HG03103 (cell line): ENCODE data around the gene CAPN14.
"Not testable (repeated sequence)": the region's sequence is repeated elsewhere in the genome, so short reads cannot be mapped to it uniquely, and the experiment has no call there.

ENCODE experiments used
- ATAC-seq: cut with Tn5 transposase; IDR thresholded peaks from one replicate; pipeline ENCODE4 v1.9.1; 2021; ENCODE audit warnings: low read depth; ENCODE audit not compliant: unreplicated experiment

CAPN14 gene

DNA sequence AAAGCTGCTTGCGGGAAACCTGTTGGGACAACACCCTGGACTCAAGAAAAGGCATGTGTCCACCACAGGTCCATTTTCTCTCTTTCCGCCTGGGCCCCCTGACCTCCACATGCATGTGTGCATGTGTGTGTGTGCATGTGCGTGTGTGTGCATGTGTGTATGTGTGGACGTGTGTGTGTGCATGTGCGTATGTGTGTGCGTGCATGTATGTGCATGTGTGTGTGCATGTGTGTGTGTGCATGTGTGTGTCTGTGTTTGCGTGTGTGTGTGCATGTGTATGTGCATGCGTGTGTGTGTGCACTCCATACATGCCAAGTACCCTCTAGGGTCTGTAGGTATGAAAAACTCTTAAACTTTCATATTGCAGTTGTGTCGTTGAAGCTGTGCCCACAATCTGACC lies 16.3 kb downstream of the CAPN14 start:
- ATAC-seq, result no peak

DNA sequence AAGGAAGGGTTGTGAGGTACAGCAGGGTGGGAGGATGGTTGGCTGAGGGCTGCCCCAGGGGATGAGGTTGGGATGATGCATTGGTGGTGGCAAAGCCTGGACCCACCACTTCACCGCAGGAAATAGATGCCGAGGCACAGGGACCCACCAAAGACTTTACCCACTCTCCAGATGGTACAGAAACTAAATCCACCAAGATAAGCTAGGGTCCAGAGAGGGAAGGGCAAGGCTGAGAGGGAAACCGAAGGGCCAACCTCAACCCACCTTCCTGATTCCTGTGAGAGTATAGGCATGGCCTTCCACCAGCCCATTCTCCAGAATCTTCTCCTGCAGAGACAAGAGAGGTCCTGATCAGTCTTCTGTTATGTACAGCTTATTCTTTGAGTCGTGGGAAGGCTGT lies 18.1 kb downstream of the CAPN14 start:
- no peak for ATAC-seq

DNA sequence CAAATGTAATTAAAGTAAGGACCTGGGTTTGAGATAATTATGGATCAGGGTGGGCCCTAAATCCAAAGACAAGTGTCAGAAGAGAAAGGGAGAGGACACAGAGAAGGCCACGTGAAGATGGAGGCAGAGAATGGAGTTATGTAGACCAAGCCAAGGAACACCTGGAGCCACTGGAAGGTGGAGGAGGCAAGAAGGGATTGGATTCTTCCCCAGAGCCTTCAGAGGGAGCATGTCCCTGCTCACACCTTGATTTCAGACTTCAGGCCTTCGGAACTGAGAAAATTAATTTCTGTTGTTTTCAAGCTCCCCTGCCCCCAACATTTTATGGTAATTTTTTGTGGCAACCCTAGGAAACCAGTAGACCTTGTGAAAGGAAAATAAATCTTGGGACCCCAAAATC lies 19.6 kb downstream of the CAPN14 start:
- ATAC-seq, result no peak

DNA sequence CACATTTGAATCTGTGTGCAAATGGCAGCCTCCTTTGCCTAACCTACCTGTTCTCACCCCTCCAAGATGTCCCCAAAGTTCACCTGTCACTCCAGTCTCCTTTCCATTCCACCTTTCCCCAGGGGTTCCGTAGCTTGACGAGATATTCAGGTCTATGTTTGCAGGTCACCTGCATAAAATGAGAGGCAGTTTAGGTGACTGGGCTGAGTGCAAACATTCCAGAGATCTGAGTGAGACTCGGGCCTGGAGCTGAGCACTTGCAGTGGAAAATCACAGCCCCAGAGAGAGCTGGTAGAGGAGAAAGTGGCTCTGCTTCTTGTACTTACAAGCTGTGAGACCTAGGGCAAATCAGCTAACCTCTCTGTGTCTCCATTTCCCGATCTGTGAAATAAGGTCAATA lies 20.1 kb downstream of the CAPN14 start:
- ATAC-seq, result no peak

DNA sequence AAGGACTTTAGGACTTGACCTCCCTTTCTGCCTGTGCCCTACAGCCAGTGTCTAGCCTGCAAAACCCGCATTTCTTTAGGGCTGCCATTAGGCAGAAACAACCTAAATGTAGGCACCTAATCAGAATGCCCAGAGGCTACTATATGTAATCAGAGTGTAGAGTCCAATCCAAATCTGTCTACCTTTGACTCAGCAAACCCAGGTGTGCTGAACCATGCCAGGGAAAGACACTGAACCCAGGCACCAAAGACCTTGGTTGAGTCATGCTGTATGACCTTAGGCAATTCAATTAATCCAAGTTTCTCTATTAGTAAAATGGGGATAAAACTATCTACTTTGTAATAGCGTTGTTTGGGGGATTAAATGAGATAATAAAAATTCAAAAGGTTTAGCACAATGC lies 20.7 kb downstream of the CAPN14 start:
- ATAC-seq, result no peak

DNA sequence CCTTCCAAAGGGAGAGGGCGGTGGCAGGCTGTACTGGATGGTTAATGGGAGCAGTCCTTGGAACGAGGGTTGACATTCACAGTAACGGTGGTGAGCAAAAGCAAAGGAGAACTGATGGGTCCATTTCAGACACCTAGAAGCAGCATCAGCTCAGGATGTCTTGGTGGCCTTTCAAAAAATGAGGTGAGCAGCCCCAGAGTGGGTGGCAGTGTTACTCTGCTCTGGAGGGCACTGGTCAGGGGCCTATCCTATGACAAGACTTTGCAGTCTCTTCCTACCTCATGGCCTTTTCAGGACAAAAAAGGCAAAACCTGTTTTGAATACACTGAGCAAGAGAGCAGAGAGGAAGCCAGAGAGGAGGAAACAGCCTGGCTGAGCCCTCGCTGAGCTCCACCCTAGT lies 23.5 kb downstream of the CAPN14 start:
- no peak for ATAC-seq

DNA sequence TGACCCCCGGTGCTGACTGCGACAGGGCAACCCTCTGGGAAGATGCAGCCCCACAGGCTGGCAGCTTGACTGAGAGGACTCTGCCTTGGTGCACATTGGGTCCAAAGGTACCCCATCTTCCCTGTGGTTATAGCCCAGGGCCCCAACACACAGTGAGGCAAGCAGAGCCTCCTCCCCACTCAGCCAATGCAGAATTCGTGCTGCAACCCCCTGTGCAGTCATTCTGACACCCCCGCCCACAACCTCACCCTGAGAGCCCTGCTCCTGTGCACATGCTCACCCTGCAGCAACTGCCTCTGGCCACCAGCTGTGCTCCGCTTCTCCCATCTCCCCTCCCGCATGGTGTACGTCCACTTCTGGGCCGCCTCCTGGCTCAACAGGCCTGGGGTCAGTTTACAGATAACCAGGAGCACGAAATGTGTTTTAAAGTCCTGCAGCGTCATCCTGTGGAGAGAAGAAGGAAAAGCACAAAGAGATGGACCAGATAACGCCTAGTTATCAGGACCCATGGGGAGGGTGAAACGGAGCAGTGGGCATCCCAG lies 24.4 kb downstream of the CAPN14 start:
- ATAC-seq, result no peak

DNA sequence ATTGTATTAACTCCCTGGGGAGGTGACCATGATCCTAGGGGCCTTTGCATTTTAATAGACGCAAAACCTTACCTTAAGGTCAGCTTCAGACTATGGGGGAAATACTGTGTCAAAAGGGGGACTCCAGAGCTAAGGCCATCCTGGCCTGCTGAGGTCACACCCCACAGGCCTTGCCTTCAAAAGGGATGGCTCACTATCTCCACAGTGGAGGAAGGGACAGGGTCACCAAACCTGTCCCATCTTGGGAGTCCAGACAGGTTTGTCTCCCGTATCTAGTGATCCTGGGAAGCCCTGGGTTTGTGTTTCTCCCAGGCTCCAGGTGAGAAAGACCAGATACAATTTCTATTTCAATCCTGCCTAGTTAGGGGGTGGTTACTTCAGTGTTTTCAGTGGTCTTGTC lies 24.9 kb downstream of the CAPN14 start:
- no peak for ATAC-seq

DNA sequence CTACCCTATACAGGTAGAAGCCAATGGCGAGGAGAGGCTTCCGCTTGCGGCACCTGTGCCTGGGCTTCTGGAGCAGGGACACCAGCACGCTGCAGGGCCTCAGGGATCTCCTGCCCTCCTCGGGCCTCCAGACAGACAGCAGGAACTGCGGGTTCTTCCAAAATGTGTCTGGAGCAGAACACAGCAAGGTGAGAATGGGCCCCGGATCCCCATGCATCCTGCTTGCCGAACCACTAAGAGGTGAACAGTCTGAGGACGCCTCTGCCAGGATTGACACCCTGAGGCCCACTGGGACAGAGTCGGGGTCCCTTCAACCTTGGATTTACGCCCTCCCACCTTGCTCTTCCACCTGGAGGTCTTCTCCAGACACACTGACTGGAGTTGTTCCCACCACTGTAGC lies 25.4 kb downstream of the CAPN14 start:
- no peak for ATAC-seq

DNA sequence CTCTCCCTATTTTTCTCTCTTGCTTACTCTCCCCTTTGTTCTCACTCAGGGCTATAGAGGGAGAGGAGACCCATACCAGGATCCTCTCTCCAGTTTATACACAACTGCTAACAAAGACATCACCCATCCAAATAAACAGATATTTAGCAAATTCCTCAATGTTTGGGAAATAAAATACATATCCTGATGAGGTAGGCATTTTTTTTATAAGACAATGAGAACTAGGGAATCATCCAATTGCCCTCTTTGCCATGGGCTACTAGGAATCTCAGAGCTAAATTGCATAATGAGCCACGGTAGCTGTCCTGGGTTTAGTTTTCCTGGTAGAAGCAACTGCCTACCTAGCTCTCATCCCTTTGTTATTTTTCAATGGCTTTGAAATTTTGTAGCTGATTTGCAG lies 27.1 kb downstream of the CAPN14 start:
- ATAC-seq, result no peak

DNA sequence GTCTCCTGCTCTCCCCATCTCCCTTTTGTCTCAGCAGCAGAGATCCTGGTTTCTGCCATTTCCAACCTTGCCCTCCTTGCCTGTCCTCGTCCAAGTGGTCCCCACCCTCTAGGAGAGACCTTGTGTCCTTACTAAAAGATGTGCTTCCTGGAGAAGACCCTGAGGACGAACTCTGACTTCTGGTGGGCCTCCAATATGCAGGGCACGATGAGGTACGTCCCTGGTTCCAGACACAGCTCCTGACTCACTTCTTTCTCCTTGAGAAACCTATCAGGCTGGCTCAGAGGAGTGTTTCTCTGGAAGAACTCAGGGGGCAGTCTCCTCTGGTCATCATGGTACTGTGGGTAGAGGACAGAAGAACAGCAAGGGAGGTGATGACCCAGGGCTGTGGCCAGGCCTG lies 28.2 kb downstream of the CAPN14 start:
- no peak for ATAC-seq

DNA sequence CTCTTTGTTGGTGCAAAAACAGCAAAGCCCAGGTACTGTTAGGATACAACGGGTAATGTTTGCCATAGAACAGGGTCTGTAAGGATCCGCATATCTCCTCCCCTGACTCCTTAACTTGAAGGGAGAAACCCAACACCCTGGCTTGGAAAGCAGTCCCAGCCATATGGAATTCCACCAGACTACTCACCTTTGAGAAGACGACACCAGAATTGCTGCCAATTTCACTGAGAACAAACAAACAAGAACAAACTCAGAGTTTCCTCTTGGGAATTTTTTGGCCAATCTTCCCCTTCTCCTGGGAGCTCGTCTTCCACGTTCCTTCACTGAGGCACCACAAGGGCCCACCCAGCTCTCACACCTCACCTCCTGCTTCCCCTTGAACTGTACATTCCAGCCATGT lies 29.2 kb downstream of the CAPN14 start:
- ATAC-seq, result no peak

DNA sequence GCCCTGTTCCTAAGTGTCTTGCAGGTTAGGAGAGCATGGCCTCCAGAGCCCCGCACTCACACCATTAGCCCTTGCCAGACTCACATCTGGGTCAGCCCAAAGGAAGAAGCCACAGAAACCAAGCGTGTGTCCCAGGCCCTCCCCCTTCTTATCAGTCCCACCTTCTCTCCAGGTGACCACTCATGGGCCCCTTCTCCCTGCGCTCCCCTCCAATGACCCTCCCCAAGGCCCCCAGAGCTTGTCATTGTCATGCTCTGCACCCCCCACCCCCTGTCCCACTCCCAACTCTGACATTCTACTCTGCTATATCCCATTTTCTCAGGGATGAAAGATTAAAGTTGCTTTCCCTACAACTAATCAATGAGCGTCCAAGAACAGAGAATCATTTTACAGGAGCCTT lies 30.1 kb downstream of the CAPN14 start:
- ATAC-seq, result no peak

DNA sequence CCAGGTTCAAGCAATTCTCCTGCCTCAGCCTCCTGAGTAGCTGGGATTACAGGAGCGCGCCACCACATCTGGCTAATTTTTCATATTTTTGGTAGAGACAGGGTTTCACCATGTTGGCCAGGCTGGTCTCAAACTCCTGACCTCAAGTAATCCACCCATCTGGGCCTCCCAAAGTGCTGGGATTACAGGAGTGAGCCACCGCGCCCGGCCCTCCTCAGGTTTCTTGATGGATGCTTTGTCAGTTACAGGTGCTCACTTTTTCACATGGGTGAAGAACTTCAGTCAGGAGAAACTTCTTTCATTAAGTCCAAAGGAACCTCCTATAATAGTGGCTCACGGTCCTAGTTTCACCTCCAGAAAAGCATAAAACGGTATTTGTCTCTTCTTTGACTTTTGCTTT lies 33.3 kb downstream of the CAPN14 start:
- not testable (repeated sequence) for ATAC-seq

DNA sequence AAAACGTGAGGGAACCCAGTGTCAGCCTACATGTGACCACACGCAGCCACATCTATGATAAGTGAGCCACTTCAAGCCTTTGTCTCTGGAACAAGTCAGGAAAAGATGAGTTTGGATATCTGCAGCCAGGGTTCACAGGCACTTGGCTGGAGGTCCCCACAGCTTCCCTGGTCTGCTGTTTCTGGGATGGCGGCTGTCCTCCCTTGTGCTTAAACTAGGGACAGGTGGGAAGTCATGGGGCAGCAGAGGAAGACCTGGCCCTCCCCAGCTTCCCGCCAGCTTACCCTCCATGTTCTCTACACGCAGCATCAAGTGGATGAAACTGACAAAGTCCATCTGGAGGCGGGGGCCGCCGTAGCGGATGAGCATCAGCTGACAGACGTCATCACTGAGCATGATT lies 40.6 kb downstream of the CAPN14 start:
- ATAC-seq, result no peak

DNA sequence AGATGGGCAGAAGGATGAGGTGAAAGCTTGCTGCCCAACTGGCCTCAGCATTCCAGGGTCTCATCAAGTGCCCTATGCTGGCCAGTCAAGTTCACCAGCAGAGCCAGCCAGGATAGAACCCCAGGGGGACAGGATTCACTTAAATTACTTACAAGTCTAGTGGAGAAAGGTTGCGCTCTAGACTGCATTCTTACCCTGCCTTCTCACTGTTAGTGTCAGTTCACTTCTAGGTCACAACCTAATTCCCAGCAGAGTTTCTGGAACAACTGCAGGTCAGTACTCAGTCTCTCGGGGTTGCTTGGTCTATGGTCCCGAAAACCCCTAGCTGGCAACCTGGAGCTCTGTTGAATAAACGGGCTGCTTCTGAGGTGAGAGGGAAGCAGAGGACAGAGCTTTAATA lies 46.2 kb downstream of the CAPN14 start:
- ATAC-seq, result no peak

DNA sequence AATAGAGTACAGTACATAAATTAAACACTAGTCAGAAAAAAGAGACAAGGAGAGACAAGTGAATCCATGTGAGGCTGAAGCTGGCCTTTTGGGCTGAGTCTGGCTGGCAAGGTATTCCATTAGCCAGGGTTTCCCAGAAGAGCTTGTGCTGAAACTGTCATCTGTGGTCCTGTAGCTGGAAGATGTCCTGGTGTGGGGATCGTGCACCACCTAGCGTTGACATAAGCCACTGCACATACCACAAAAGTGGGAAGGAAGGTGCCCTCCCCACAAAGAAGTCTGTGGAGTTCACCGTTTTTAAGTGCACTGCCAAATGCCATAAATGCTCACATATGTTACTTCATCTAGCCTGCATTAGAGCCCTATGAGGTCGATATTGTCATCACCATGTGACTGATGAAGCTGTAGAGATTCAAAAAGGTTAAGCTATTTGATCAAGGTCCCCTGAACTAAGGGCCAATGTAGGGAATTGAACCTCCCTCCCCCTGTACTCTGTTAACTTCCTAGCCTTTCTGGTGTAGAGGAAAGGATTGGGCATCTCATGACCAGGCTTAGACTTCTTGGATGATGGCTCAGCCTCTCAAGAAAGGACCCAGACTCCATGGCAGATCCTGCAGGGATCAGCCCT lies 47.1 kb downstream of the CAPN14 start:
- ATAC-seq, result peak; percentile 65

DNA sequence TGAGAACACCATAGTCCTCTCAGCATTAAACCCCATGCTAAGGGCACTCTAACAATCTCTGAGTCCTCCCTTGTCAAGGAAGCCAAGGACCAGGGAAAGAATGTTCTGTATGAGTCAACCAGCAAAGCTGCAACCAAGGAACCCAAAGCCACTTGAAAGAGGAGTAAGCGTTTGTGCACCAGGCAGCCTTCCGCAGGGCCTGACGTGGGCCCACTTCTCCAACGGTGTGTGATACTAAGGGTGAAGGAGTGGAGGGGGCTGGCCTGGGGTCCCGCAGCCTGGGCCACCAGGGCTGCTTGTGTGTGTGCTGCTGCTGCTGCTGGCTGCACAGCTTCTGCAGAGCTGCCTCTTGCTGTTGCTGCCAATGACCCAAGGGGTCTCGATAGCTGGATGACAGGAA lies 49.0 kb downstream of the CAPN14 start:
- no peak for ATAC-seq

DNA sequence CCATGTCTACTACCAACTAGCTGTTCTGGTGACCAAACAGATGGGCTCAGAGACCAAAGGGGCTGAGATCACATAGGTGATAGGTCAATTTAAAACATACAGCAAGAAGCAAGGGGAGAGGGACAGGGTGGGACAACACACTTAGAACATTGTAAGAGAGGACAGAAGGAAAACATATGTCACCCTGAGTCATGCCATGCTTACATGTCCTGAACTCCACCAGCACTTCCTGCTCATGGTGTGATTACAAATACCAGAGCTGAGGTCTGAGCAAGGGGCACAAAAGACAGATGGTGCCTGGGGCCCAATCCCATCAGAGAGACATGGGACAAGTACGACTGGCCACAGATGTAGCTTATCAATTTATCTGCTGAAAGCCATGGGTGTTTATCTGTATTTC lies 50.4 kb downstream of the CAPN14 start:
- no peak for ATAC-seq

DNA sequence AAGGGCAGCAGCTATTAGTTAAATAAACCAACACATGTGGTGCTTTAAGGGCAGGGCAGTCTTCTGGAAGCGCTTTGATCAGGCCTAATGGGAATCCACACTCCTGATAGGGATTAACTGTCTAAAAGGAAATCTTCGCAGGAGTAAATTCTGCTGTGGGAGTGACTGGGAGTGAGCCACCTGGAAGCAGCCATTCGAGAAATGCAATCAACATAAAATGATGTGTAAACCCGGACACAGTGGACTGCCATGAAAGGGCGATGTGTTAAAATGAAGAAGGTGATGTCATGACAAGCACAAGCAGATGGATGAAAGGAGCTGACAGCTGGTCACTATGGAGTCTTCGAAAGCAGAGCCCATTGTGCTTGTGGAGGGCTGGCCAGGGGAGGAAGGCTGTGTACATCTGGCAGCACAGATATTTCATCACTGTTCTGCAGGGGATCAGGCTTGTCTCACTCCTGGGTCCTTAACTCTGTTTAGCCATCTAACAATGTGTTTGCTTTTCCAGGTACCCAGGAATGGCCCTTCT lies 54.2 kb downstream of the CAPN14 start:
- ATAC-seq, result no peak

DNA sequence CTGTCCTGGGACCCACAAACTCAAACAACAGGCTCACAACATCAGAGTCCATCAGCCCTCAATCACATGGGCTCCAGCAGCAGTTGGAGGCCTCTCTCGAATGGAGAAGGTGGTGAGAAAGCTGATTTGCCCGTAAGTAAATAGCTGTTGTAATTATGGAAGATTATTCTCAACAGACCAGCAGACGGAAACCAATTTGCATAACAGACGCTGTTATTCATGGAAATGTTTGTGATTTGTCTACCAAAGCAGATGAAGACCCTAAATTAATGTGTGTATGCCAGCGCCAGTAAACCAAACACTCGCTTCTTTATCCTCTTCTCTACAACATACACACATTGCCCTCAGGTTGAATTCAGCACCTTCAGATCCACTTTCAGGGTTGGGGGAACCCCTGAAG lies 55.7 kb downstream of the CAPN14 start:
- ATAC-seq, result no peak

DNA sequence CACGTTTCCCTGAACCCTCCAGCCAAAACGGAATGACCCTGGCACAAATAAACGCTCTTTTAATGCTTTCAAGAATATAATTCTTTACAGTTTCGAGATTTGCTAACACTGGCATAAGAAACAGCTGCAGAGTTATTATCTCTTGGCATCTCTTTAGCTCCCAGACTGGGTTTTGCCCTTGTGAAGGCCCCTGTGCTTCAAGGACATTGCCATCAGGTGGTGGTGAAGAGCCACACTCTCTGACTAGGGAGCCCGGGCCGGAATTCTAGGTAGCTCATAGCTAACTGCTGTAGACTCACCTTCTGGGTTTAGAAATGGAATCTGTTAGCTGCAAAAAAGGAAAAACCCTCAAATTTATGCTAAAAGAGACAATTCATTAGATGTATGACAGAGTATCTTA lies 65.8 kb downstream of the CAPN14 start:
- no peak for ATAC-seq
